NOMO-1 treated with DMSO at 0.1 percent for 48 hours (cell line): ENCODE measurements around the gene PLEKHA1.

Experiments used
- DNase-seq: peaks from one replicate; lab custom pipeline; 2025; ENCODE audit not compliant: unreplicated experiment; lab: John Stamatoyannopoulos, UW

The PLEKHA1 gene

GRCh38 chr10:122420624-122421007 is 46.1 kb downstream of the PLEKHA1 start:
- no peak for DNase-seq

GRCh38 chr10:122421054-122421625 is 46.6 kb downstream of the PLEKHA1 start:
- DNase-seq, result no peak

GRCh38 chr10:122421742-122422141 is 47.2 kb downstream of the PLEKHA1 start:
- DNase-seq, result no peak

- no peak for DNase-seq
Measured at GRCh38 chr10:122422266-122422989, 47.9 kb downstream of the PLEKHA1 start.

- no peak for DNase-seq
Measured at GRCh38 chr10:122424059-122424458, 49.6 kb downstream of the PLEKHA1 start.

GRCh38 chr10:122426829-122427228 is 52.3 kb downstream of the PLEKHA1 start:
- no peak for DNase-seq

GRCh38 chr10:122427280-122427679 is 52.8 kb downstream of the PLEKHA1 start:
- DNase-seq, result no peak

- peak; percentile 34 for DNase-seq
Measured at GRCh38 chr10:122435212-122435827, 60.8 kb downstream of the PLEKHA1 start.

GRCh38 chr10:122441961-122442360 is 67.5 kb downstream of the PLEKHA1 start:
- DNase-seq, result no peak

- DNase-seq, result no peak
Measured at GRCh38 chr10:122445469-122445868, 71.0 kb downstream of the PLEKHA1 start.

- no peak for DNase-seq
Measured at GRCh38 chr10:122445904-122446303, 71.4 kb downstream of the PLEKHA1 start.

- DNase-seq, result no peak
Measured at GRCh38 chr10:122446668-122447423, 72.3 kb downstream of the PLEKHA1 start.

- no peak for DNase-seq
Measured at GRCh38 chr10:122448600-122448999, 74.1 kb downstream of the PLEKHA1 start.

- DNase-seq, result no peak
Measured at GRCh38 chr10:122449153-122449552, 74.6 kb downstream of the PLEKHA1 start.

GRCh38 chr10:122450353-122450990 is 76.0 kb downstream of the PLEKHA1 start:
- DNase-seq, result no peak

- no peak for DNase-seq
Measured at GRCh38 chr10:122454071-122454470, 79.6 kb downstream of the PLEKHA1 start.

GRCh38 chr10:122454603-122455080 is 80.1 kb downstream of the PLEKHA1 start, which contains the start of gene ARMS2:
TSS of gene ARMS2 (plus strand) at chr10:122454653. CDS start at chr10:122454728, 75 bp downstream.
- DNase-seq, result no peak

- no peak for DNase-seq
Measured at GRCh38 chr10:122455376-122456079, 81.0 kb downstream of the PLEKHA1 start.

- no peak for DNase-seq
Measured at GRCh38 chr10:122457934-122458333, 83.4 kb downstream of the PLEKHA1 start.

- no peak for DNase-seq
Measured at GRCh38 chr10:122458693-122459092, 84.2 kb downstream of the PLEKHA1 start.
